Measurements from ENCODE around the gene C1QTNF8. TPM values are rescaled to one million over a fixed set of nuclear protein-coding genes. Genes with fewer than 3 reads are reported as not detected.

The C1QTNF8 gene
- total and polyA plus RNA-seq, 2 donors (not counting 1 experiment from before 2014, with no cell fraction given) = not detected

DNA sequence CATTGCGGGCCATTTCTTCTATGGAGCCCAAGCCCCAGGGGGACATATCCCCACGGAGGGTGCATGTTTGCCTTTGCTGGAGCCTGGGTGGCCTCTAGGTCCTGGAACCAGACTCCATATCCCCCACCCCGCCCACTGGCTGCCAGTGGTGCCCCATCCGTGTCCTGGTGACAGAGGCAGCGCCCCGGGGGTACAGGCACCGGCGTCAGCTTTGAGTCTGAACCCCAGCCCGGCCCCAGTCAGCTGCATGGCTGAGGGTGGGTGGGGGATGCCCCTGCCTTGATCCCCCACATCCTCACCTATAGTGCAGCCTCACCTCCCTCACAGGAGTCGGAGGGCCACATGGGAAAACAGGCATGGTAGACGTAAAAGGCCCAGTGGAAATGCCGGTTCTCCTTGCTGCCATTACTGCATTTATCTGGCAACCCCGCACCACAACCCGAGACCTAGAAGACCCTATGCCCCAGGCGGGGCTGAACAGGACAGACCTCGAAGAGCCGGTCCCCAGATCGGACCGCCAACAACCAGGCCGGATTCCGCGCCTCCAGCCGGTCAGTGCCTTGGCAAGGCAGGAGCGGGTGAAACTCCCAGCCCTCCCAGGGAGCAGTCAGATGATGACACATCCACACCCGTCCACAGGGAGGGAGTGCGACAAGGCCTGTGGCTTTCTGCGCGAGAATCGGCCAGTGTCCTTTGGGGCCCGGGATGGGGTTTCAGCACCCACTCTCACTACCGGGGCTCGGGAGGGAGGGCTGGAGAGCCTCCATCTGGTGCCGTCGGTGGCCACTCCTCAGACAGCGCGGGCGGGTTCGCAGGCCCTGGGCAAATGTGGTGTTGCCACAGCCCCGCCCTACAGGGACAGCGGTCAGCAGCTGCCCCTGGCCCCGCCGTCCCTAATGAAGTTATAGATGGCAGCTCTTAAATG, 35.4 kb downstream of the C1QTNF8 start:
- ATAC-seq (ENCODE audit: low read depth) (no peak), DNase-seq (no peak)
- ChIA-PET CTCF (no interaction called here), POLR2A (interaction anchor here (0.5 kb wide), 1 partner anchor 108 kb away, joined by 3 read pairs; no protein-coding TSS in a partner anchor)
- TF ChIP-seq EZH2 (IDR thresholded peaks at IDR 0.05; ENCODE audit: borderline replicate concordance, insufficient read depth, low read depth, low read length, poor library complexity, severe bottlenecking) = no peak
- TF ChIP-seq, protein P1, sequence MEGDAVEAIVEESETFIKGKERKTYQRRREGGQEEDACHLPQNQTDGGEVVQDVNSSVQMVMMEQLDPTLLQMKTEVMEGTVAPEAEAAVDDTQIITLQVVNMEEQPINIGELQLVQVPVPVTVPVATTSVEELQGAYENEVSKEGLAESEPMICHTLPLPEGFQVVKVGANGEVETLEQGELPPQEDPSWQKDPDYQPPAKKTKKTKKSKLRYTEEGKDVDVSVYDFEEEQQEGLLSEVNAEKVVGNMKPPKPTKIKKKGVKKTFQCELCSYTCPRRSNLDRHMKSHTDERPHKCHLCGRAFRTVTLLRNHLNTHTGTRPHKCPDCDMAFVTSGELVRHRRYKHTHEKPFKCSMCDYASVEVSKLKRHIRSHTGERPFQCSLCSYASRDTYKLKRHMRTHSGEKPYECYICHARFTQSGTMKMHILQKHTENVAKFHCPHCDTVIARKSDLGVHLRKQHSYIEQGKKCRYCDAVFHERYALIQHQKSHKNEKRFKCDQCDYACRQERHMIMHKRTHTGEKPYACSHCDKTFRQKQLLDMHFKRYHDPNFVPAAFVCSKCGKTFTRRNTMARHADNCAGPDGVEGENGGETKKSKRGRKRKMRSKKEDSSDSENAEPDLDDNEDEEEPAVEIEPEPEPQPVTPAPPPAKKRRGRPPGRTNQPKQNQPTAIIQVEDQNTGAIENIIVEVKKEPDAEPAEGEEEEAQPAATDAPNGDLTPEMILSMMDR (IDR thresholded peaks at IDR 0.05) = no peak
- Histone ChIP-seq H4K20me1 (ENCODE audit: control insufficient read depth, insufficient read depth, low read length, poor library complexity, severe bottlenecking) (no peaks in the 10 kb centered on the region), H2AFZ (ENCODE audit: insufficient read depth, low read depth, low read length, poor library complexity, severe bottlenecking) (no peak overlapping the region), H3K79me2 (ENCODE audit: control insufficient read depth, insufficient read depth, low read length) (no peaks in the 10 kb centered on the region), H3K4me3 (ENCODE audit: control extremely low read depth in 1 of 5, extremely low read depth in 1 of 5, insufficient read depth in 1 of 5, low read depth in 2 of 5, low read length in 4 of 5) (no peak overlapping the region), H3K36me3 (replicated peaks in 1 of 2; ENCODE audit: control extremely low read depth in 1 of 2, control insufficient read depth in 1 of 2, extremely low read depth in 1 of 2, insufficient read depth in 2 of 2, low read length in 1 of 2) (no peaks in the 10 kb centered on the region), H3K27ac (ENCODE audit: low read length in 2 of 2) (no peak overlapping the region), H3K27me3 (replicated peaks in 1 of 4; ENCODE audit: control extremely low read depth in 1 of 4, control insufficient read depth in 3 of 4, insufficient read depth in 4 of 4, low read length in 3 of 4) (peaks cover 0 to 23% (median 0%) of the 10 kb centered on the region in 4 experiments), H3K9me3 (ENCODE audit: control extremely low read depth in 1 of 3, control insufficient read depth in 2 of 3, insufficient read depth in 1 of 3, low read length in 2 of 3) (peaks cover 0 to 53% (median 0%) of the 10 kb centered on the region in 3 donors), H3K4me1 (ENCODE audit: control insufficient read depth in 2 of 2, insufficient read depth in 2 of 2, low read length in 2 of 2) (no peaks in the 10 kb centered on the region), H3K4me2 (replicated peaks; ENCODE audit: low read depth, low read length, poor library complexity, severe bottlenecking) (no peak overlapping the region), H3K9ac (ENCODE audit: low read length) (no peak overlapping the region)
- intact Hi-C loops (cut with micrococcal nuclease) = no loop called here
- peaks cover 11% of the 10 kb centered on the region for H3K27me3 Mint-ChIP-seq
- no peak overlapping the region for H3K27ac Mint-ChIP-seq
- 86% methylated on average over 36 of the region's 42 CpGs for WGBS (ENCODE audit: insufficient coverage)
- peaks cover 4% of the 10 kb centered on the region for H3K9me3 Mint-ChIP-seq (ENCODE audit: insufficient read depth)
- no peak overlapping the region for H3K4me3 Mint-ChIP-seq
- H3K4me1 Mint-ChIP-seq = no peaks in the 10 kb centered on the region

DNA sequence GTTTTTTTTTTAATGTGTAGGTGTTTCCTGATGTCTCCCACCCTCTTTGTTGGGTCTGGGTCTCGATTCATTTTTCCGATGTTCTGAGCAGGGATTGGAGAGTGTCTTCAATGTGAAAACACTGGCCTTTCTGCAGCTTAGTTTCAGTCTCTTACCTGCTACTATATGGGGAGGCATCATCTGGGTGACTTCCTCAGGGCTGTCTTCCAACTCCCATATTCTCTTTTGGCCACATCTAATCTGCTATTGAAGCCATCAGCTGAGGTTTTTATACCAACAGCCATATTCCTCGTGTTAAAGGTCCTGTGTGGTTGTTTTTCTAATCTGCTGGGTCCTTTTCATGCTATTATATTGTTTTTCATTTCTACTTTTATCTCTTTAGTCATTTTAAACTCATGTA, 36.7 kb downstream of the C1QTNF8 start:
- ChIA-PET POLR2A (no interaction called here), CTCF (interaction anchor here (0.7 to 1.0 kb wide), 2 partner anchors 218 to 349 kb away, joined by 3 read pairs; no protein-coding TSS in a partner anchor)
- TF ChIP-seq EZH2 (IDR thresholded peaks at IDR 0.05; ENCODE audit: borderline replicate concordance, insufficient read depth, low read depth, low read length, poor library complexity, severe bottlenecking) = no peak
- TF ChIP-seq, protein P1 (IDR thresholded peaks at IDR 0.05) = no peak
- Histone ChIP-seq H3K4me1 (ENCODE audit: control insufficient read depth in 2 of 2, insufficient read depth in 2 of 2, low read length in 2 of 2) (no peaks in the 10 kb centered on the region), H3K9ac (ENCODE audit: low read length) (no peak overlapping the region), H3K4me2 (replicated peaks; ENCODE audit: low read depth, low read length, poor library complexity, severe bottlenecking) (no peak overlapping the region), H2AFZ (ENCODE audit: insufficient read depth, low read depth, low read length, poor library complexity, severe bottlenecking) (no peak overlapping the region), H3K9me3 (ENCODE audit: control extremely low read depth in 1 of 3, control insufficient read depth in 2 of 3, insufficient read depth in 1 of 3, low read length in 2 of 3) (peaks cover 0 to 51% (median 0%) of the 10 kb centered on the region in 3 donors), H3K36me3 (replicated peaks in 1 of 2; ENCODE audit: control extremely low read depth in 1 of 2, control insufficient read depth in 1 of 2, extremely low read depth in 1 of 2, insufficient read depth in 2 of 2, low read length in 1 of 2) (no peaks in the 10 kb centered on the region), H3K4me3 (ENCODE audit: control extremely low read depth in 1 of 5, extremely low read depth in 1 of 5, insufficient read depth in 1 of 5, low read depth in 2 of 5, low read length in 4 of 5) (no peak overlapping the region), H3K79me2 (ENCODE audit: control insufficient read depth, insufficient read depth, low read length) (no peaks in the 10 kb centered on the region), H3K27ac (ENCODE audit: low read length in 2 of 2) (no peak overlapping the region), H3K27me3 (replicated peaks in 1 of 4; ENCODE audit: control extremely low read depth in 1 of 4, control insufficient read depth in 3 of 4, insufficient read depth in 4 of 4, low read length in 3 of 4) (peaks cover 0 to 21% (median 0%) of the 10 kb centered on the region in 4 experiments), H4K20me1 (ENCODE audit: control insufficient read depth, insufficient read depth, low read length, poor library complexity, severe bottlenecking) (no peaks in the 10 kb centered on the region)
- H3K4me1 Mint-ChIP-seq = no peaks in the 10 kb centered on the region
- peaks cover 4% of the 10 kb centered on the region for H3K27me3 Mint-ChIP-seq
- H3K9me3 Mint-ChIP-seq (ENCODE audit: insufficient read depth) = peaks cover 4% of the 10 kb centered on the region
- H3K4me3 Mint-ChIP-seq = no peak overlapping the region
- WGBS (ENCODE audit: insufficient coverage) = 92% methylated on average over 2 of the region's 3 CpGs
- no peak overlapping the region for H3K27ac Mint-ChIP-seq
- DNase-seq (no peak), ATAC-seq (ENCODE audit: low read depth) (no peak)
- intact Hi-C loops (cut with micrococcal nuclease) = no loop called here

Measured in B cell (primary cell).